ENCODE data around the gene ZFYVE28.

Gene ZFYVE28

GRCh38 chr4:2413821-2414610 is 4.4 kb downstream of the ZFYVE28 start:
- TF ChIP-seq SIN3A (IDR thresholded peaks at IDR 0.05; ENCODE audit: borderline replicate concordance, insufficient read depth, low read length) = no peak
- no peak for TF ChIP-seq FOXP2 (optimal IDR thresholded peaks at IDR 0.05; ENCODE audit: borderline replicate concordance, extremely low read depth, extremely low read length, insufficient read depth)
- no peak for TF ChIP-seq POLR2AphosphoS5 (IDR thresholded peaks at IDR 0.05; ENCODE audit: low read depth, low read length)
- TF ChIP-seq REST (IDR thresholded peaks at IDR 0.05; ENCODE audit: insufficient read depth in 1 of 2, low read depth in 2 of 2, low read length in 2 of 2) = no peak

GRCh38 chr4:2412885-2413716 is 5.3 kb downstream of the ZFYVE28 start:
- TF ChIP-seq REST (IDR thresholded peaks at IDR 0.05; ENCODE audit: insufficient read depth in 1 of 2, low read depth in 2 of 2, low read length in 2 of 2) (peak; percentile 62 to 81), POLR2AphosphoS5 (IDR thresholded peaks at IDR 0.05; ENCODE audit: low read depth, low read length) (no peak)

- TF ChIP-seq SIN3A (IDR thresholded peaks at IDR 0.05; ENCODE audit: borderline replicate concordance, insufficient read depth, low read length) (no peak), POLR2AphosphoS5 (IDR thresholded peaks at IDR 0.05; ENCODE audit: low read depth, low read length) (no peak), TAF1 (IDR thresholded peaks at IDR 0.05; ENCODE audit: borderline replicate concordance, insufficient read depth, low read length) (no peak)
Observed at GRCh38 chr4:2412534-2412884, 5.9 kb downstream of the ZFYVE28 start.

- TF ChIP-seq TAF1 (IDR thresholded peaks at IDR 0.05; ENCODE audit: borderline replicate concordance, insufficient read depth, low read length) = no peak
- no peak for TF ChIP-seq SIN3A (IDR thresholded peaks at IDR 0.05; ENCODE audit: borderline replicate concordance, insufficient read depth, low read length)
- no peak for TF ChIP-seq REST (IDR thresholded peaks at IDR 0.05; ENCODE audit: insufficient read depth in 1 of 2, low read depth in 2 of 2, low read length in 2 of 2)
- TF ChIP-seq FOXP2 (optimal IDR thresholded peaks at IDR 0.05; ENCODE audit: borderline replicate concordance, extremely low read depth, extremely low read length, insufficient read depth) = no peak
- no peak for TF ChIP-seq POLR2AphosphoS5 (IDR thresholded peaks at IDR 0.05; ENCODE audit: low read depth, low read length)
Observed at GRCh38 chr4:2411786-2412510, 6.5 kb downstream of the ZFYVE28 start.

GRCh38 chr4:2409381-2409783 is 9.1 kb downstream of the ZFYVE28 start:
- TF ChIP-seq TAF1 (IDR thresholded peaks at IDR 0.05; ENCODE audit: borderline replicate concordance, insufficient read depth, low read length) = no peak
- TF ChIP-seq FOXP2 (optimal IDR thresholded peaks at IDR 0.05; ENCODE audit: borderline replicate concordance, extremely low read depth, extremely low read length, insufficient read depth) = no peak
- TF ChIP-seq POLR2AphosphoS5 (IDR thresholded peaks at IDR 0.05; ENCODE audit: low read depth, low read length) = no peak
- TF ChIP-seq SIN3A (IDR thresholded peaks at IDR 0.05; ENCODE audit: borderline replicate concordance, insufficient read depth, low read length) = no peak
- no peak for TF ChIP-seq REST (IDR thresholded peaks at IDR 0.05; ENCODE audit: insufficient read depth in 1 of 2, low read depth in 2 of 2, low read length in 2 of 2)
